Stimulated activated CD4-positive, alpha-beta T cell treated with anti-CD3 and anti-CD28 coated beads, Interleukin-15, amount 100 ng/mL, for 24 hours (primary cell): ENCODE measurements around the gene EXOC6.
"Not testable (repeated sequence)": the region's sequence is repeated elsewhere in the genome, so short reads cannot be mapped to it uniquely, and the experiment has no call there.

Experiments used
- DNase-seq: peaks from one replicate; pipeline ENCODE4 v3.0.0-alpha.2; 2020

The EXOC6 gene

DNA sequence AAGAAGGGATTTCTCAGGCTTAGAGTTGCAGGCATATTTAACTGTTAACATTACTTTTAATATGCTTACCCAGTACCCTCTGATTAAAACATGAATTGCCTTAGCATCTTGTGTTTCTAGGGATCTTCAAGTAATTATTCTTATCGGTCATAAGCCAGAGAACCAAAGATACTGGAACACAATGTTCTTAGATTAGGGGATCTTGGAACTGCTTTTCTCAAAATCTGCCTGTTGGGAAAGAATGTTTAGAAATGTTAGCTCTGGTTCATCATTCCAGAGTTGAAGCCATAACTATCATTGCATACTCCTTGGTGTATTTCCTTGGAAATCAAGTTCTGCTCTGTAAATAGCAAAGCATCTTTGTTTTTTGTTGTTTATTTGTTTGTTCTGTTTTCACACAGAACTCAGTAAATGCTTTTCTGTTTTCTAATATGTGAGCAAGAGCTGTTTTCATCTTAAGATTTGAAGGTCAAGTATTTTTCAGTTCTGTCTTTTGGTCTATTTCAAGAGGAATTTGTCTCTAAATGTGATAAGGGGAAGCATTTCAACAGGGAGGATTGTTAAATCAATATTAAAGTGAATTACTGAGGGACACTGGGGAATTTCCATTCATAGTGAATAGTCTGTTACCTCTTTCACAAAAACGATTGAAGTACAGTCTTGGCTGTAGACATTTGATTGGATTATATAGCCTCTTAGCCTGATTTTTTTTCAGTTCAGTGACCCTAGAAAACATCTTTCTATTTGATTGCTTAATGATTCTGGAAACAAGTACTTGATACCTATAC lies 109.1 kb downstream of the EXOC6 start:
- DNase-seq = no peak

DNA sequence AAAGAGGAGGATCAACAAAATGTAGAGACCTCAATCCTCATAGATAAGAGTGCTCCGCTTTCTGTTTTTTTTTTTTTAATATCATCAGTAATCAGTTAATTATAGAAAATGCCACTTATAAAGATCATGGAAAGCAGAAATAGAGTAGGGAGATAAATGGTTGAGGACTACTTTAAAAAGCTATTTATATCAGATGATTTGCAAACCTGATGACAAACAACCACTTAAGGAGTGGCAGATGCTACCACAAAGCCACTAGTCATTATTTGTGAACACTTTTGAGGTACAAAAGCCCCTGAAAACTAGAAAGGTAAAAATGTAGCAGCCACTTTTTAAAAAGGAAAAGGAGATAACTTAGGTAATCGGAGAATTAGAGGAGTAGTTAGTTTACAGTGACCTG lies 113.3 kb downstream of the EXOC6 start:
- no peak for DNase-seq

DNA sequence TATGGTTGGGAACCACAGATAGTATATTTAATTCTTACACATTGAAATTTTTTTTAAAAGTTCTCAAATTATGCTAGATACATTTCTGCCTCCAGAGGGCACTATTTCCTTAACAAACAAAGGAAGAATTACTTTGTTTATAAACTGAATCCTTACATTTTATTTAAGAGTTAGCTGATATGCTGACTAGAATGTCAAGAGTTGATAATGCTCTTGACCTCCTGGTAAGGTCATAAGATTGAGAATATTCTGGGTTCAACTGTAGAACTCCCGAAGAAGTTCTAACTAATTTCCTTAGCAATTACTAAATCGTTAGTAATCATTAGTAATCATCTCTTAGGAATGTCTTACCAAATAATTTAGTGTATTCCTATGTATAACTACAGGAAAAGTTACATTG lies 117.0 kb downstream of the EXOC6 start:
- DNase-seq = no peak

DNA sequence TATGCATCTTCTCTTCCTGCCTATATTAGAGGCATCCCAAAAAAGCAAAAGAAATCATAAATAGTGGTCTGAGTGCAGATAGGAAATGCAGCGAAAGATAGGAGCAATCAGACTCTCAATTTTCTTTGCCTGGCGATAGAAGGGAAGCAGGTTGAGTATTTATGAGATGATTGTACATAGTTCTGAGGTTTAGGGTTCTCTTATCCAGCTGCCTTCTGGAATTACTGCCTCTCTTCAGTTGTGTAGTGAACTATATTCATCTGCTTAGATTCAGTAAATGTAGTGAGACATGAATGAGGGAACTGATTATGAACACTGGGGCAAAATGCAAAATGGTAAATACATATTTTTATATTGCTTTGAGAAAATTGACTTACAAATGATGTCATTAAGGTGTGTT lies 119.3 kb downstream of the EXOC6 start:
- no peak for DNase-seq

DNA sequence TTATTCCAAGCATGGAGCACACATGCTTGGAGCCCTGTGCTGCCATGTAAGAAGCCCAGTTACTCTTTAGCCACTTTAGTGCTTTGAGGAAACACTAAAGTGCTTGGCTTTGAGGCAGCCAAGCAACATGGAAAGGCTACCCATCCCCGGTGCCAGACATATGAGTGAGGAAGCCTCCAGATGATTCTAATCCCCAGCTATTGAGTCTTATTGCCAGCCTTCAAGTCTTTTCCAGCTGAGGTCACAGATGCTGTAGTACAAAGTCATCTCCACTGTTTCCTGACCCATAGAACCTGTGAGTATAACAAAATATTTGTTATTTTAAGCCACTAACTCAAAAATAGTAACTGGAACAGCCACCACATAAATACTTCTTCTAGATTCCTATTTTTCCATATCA lies 120.8 kb downstream of the EXOC6 start:
- no peak for DNase-seq

DNA sequence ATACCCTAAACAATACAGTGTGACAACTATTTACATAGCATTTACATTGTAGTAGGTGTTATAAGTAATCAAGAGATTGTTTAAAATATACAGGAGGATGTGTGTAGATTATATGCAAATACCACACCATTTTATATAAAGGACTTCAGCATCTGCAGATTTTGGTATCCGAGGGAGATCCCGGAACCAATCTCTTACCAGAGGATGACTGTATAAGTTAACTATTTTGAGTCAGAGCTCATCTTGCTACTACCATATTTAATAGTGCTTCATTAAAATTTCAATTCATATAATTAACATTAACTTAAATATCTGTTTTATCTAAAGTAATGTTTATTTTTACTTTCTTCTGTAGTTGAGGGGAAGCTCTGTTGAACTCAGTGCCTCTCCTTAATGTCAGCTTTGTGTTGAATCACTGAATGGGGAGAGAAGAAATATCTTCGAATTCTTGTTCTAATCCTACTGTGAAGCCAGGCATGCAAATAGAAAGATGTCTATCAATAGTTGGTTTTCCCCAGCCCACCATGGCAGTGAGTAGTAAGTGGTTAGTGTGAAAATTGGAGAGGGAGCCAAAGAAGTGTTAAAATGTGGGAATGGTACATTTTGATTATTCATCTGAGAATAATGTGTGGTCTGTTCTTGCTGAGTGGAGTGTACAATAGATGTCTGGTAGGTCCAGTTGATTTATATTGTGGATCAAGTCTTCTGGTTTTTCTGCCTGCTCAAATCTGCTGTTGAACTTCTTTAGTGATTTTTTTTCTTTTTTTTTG lies 122.2 kb downstream of the EXOC6 start:
- no peak for DNase-seq

DNA sequence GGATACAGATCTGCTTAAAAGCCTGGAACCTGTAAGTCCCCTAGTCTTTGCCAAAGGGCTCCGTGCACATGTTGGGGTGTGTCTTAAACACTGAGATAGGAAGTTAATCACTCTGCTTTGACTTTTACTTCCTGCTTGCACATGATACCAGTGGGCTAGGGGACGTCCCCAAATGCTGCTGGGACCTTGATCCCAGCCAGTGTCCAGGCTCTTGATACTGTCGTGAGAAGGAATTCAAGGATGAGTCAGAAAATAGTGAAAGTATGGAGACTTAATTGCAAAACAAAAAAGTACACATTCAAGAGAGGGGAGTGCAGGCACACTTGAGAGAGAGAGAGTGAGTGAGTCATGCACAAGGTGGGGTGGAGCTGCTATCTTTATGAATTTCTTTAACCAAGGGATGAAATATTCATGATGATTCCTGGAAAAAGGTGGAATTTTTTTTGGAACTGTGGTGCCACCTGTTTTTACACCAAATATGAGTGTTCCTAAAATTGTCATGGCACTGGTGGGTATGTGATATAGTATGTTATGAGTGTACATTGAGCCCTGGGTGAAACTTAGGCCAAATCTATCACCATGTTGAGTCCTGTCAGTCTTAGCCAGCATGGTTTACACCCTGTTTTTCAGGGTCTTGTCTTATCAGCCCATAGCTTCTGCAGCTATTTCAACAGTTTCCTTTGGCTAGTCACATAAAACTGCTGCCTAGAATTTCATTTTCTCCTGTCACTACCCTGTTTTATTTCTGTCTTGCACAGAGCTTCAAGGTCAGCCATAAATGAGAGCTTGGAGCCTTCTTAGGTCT lies 123.9 kb downstream of the EXOC6 start:
- DNase-seq = no peak

DNA sequence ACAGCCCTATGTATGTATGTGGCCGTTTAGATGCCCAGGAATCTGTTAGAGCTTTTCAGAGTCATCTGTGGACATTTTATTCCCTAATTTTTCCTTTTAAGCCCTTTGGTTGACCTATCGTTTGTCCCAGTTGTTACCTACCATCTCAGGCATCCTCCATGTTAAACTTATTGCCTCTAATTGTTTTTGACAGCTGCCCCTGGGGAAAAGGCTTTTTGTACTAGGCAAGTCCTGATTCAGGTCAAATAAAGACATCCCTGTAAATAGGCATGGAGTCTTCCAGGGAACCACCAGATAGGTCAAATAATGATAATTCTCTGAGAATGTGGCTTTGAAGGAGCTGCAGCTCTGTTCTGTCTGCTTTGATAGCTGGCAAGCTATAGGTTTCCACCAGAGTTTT lies 124.6 kb downstream of the EXOC6 start:
- DNase-seq = no peak

DNA sequence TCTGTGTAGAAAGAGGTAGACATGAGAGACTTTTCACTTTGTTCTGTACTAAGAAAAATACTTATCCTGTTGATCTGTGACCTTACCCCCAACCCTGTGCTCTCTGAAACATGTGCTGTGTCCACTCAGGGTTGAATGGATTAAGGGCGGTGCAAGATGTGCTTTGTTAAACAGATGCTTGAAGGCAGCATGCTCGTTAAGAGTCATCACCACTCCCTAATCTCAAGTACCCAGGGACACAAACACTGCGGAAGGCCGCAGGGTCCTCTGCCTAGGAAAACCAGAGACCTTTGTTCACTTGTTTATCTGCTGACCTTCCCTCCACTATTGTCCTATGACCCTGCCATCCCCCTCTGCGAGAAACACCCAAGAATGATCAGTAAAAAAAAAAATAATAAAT lies 128.0 kb downstream of the EXOC6 start:
- not testable (repeated sequence) for DNase-seq

DNA sequence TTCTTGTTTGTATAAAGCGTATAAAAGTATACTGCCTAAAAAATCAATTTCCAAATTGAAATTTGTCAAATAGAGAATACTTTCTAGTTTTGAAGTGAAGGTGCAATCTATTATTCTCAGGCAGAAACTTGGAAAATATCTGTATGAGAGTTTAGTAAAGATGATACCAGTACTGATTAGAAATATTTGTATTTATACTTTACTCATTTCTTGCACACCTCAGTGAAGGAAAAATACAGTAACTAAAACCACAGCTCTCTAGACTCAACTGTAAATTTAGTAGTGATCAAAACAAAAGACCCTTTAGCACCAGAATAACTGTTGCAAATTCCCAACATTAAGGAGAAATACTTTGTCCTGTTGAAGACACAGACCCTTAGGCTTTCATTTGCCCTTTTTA lies 140.9 kb downstream of the EXOC6 start:
- no peak for DNase-seq

DNA sequence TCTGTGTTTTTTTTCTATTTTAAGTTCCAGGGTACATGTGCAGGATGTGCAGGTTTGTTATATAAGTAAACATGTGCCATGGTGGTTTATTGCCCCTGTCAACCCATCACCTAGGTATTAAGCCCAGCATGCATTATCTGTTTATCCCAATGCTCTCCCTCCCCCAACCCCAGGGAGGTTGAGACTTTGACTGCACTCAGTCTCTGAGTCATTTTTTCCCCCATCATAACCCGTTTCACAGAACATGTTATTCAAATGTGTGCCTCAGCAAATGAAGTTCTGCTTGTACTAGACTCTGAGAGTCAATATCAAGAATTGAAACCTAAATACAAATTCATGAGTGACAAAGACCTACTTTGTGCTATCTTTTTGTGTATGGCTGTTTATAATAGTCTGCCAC lies 142.3 kb downstream of the EXOC6 start:
- peak; percentile 42 for DNase-seq

DNA sequence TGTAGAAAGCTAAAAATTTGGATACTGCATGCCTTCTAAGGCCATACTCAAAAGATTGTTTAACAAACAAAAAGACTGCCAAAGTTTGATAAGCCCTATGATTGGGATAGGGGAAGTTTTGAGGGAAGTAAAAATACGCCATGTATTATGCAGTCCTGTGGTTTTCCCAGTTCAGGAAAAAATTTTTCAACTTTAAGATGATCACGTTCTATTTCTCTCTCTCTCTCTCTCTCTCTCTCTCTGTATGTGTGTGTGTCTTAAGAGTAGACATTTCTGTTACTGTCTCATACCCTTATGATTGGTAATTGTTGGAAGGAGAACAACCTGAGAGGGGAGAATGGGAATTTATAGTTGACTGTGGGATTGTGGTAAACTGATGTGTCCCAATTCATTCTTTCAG lies 143.2 kb downstream of the EXOC6 start:
- no peak for DNase-seq

DNA sequence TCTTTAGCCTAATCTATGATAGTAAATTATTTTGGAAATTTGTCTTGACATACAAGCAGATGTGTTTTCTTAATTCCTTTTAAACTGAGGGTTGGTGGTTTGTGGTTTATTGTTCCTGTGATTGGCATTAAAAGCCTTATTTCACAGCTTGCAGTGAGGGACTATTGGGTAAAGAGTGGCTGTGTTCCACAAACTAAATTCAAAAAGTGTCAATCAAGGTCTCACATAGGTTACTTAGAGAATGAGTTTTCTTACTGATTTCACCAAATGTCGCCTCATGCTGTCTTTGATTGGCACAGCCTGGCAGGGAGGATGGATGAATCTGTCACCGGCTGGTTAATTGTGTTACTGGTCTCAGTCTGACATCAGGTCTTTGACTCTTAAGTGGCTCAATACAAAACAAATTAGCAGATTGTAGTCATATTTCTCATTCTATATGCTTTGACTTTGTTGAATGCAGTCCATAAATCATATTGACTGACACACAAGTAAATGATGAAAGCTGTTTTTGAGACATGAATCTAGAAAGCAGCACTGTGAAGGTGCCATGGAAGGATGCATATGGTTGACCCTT lies 145.5 kb downstream of the EXOC6 start:
- no peak for DNase-seq

DNA sequence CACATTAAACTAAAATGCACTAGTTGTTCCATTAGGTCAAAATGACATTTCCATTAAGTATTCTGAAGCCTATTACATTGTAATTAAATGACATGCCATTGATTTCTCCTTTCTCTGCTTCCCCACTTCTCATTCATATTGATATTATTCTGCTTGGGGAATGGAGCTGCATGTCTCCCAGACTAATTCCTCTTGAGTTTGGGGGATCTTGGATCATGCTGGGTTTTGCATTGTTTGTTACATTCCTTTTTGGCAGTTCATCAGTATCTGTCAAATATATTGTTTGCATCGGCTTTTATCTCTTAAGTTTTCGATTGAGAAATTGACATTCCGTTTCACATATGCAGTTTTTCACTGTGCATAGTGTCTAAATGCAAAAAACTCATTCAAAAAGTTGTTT lies 147.2 kb downstream of the EXOC6 start:
- DNase-seq = no peak

DNA sequence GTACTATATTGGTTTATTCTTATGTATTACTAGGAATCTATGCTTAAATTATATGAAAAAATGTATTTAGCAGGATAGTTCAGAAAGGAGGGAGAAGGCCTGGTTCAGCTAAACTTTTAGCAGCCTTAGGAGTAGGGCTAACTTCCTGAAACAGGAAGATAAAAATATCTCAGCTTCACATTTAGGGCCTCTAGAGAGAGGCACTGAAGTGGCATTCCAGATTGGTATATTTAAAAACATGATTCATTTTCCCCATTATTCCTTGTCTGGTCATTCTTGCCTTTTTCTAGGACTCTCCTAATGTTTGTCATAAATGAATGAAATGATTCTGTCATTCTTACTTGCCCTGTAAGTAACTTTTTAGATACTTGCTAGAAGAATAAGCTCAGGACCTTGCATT lies 149.3 kb downstream of the EXOC6 start:
- no peak for DNase-seq

DNA sequence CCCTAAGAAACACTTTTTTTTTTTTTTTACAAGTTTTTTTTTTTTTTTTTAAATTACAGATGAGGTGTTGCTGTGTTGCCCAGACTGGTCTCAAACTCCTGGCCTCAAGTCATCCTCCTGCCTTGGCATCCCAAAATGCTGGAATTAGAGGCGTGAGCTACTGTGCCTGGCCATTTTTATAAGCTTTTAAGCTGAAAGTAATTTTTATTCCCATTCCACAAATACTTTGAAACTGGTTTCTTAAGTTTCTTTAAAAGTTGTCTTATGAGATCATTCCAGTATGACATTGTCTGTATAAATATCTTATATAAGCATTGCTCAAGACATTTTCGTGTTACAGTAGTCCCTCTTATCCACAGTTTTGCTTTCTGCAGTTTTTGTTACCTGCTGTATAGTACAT lies 150.9 kb downstream of the EXOC6 start:
- DNase-seq = no peak

DNA sequence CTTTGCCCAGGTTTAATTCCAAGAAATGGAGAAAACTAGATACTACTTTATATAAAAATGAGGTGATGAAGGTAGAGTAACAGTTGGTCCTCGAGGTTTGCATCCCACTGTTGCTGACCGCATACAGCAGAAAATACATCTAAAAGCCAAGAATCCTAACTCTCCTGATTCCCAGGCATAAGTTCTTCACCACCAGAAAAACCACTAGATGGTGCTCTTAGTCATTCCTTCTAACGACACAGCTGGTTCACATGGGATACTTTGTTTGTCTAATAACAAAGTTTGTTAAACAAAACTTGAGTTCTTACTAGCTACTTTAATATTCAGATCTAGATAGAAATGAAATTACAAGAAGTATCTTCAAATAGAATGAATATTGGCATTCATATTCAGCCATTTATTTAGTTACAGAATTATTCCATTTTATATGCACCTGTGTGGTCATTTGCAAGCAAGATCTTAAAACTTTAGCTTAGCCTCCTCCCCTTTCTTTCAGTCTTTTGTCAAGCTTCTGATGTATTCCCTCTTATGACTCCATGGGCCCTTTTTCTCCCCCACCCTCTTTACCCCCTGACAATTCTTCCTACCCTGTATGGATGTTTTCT lies 158.2 kb downstream of the EXOC6 start:
- no peak for DNase-seq

DNA sequence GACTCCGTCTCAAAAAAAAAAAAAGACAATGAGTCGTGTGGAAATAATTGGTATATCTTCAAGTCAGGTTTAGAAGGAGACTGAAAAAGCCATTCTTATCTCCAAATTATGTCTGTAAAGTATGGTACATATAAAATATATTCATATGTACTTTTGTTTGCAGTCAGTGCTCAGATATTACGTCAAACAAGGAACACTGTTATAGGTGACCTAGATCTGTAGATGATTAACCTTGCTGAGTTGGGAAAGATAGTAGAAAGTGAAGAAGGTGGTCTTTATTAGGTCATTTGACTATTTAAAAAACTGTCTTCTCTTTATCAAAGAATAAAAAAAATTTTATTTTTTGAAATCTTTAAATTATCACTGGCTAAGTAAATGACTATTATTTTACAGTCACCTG lies 167.4 kb downstream of the EXOC6 start:
- no peak for DNase-seq

DNA sequence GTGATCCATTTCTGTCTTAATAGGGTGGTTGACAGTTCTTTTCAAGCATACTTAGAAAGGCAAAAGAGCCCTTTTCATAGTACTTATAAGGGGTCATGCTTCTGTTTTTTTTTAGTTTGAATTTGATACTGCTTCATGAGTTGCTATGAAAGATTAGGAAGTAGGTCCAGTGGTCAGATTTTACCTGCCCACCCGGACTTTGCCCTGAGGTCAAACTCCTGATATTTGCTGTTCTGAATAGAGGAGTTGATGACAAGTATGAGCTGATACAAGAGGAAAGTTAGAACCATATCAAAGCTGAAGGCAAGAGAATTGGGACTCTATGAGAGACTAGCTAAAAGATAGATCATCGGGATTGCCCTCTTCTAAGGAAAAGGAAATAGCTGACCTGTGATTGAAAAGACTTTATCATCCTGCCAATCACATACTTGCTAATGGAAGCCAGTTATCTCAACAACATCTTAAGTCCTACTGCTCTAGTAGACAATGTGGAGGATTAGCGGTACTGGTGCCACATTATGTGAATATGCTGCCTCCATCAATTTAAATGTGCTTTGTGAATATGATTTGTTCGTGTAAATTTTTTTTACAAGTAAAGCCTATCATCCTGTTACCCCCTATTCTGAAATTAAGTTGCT lies 174.8 kb downstream of the EXOC6 start:
- no peak for DNase-seq

DNA sequence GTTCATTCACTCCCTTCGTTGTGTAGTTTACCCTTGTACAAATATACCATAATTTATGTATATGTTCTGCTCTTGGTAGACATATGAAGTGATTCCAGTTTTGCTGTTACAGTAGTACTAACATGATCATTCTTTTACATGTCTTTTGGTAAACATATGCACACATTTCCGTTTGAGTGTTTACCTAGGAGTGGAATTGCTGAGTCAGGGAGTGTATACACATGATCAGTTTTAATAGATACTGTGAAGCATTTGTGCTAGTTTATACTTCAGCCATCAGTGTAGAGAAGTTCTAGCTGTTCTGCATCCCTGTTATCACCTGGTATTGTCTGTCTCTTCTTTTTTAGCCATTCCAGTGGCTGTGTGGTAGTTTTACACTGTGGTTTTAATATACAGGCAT lies 177.8 kb downstream of the EXOC6 start:
- DNase-seq = no peak

DNA sequence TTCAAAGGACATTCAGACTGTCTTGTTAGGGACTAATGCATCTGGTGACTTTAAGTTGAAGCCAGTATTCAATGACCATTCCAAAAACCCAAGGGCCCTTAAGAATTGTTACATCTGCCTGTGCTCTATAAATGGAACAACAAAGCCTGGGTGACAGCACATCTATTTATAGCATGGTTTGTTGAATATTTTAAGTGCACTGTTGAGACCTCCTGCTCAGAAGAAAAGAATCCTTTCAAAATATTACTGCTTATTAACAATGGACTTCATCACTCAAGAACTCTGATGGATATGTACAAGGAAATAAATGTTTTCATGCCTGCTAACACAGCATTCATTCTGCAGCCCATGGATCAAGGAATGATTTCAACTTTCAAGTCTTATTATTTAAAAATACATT lies 179.2 kb downstream of the EXOC6 start:
- DNase-seq = no peak

DNA sequence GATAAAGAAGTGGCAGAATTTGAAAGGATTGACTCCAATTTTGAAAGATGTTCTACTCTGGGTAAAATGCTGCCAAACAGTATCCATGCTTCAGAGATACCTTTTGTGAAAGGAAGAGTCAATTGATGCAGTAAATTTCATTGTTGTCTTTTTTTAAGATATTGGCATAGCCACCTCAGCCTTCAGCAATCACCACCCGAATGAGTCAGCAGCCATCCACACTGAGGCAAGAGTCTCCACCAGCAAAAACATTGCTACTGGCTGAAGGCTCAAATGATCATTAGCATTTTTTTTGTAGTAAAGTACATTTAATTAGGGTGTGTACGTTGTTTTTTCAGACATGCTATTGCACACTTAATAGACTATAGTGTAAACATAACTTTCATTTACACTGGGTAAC lies 180.6 kb downstream of the EXOC6 start:
- DNase-seq = no peak

DNA sequence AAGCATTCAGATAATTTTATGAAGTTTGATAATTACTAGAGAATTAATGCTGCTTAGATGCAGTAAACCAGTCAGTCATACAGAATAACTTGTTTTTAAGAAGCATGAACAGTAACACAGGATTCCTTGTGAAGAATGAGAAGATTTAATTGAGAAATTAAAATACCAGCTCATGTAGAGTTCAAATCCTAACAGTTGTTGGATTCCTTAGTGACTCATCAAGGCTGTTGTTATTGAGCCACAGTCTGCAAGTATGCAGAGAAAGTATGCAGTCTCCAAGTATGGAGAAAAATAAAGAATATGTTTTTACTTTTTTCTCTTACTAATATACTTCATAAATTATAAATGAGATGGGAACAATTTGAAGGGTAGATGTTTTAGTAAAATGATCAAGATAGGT lies 182.1 kb downstream of the EXOC6 start:
- DNase-seq = no peak
